ENCODE results near the gene ATF6. TPM values are rescaled to one million over a fixed set of nuclear protein-coding genes. Genes with fewer than 3 reads are reported as not detected.
"Not testable (repeated sequence)": the region's sequence is repeated elsewhere in the genome, so short reads cannot be mapped to it uniquely, and the experiment has no call there.

The ATF6 gene
- total and polyA plus RNA-seq, 2 of the 4 experiments (the other 2 are of a cell fraction): 12.2 to 17.6 TPM

- H2BK15ac ChIP-seq (ENCODE audit: low read depth, low read length); H3K18ac ChIP-seq (ENCODE audit: low read depth, low read length); H3K4me3 ChIP-seq (ENCODE audit: insufficient read depth, low read depth, low read length); CTCF ChIA-PET; H4K20me1 ChIP-seq (ENCODE audit: insufficient read depth, low read length); H3K56ac ChIP-seq (ENCODE audit: extremely low read depth, insufficient read depth, low read length); H4K5ac ChIP-seq (ENCODE audit: low read depth, low read length); H3K9me3 ChIP-seq (ENCODE audit: control insufficient read depth, insufficient read depth, low read length); BruUV-seq (replicated peaks); H3K36me3 ChIP-seq (ENCODE audit: control insufficient read depth, insufficient read depth, low read length); H3K27me3 ChIP-seq (ENCODE audit: control insufficient read depth, insufficient read depth, low read length); H3K9me1 ChIP-seq (ENCODE audit: insufficient read depth, low read length); H3K9ac ChIP-seq (ENCODE audit: low read depth, low read length); H3K23ac ChIP-seq (ENCODE audit: low read depth, low read length); H3K4ac ChIP-seq (ENCODE audit: low read depth, low read length); POLR2A ChIA-PET (ENCODE audit: unreplicated experiment); H2BK120ac ChIP-seq (ENCODE audit: low read depth, low read length); H2AFZ ChIP-seq (replicated peaks; ENCODE audit: low read length, poor library complexity); in situ Hi-C loops (cut with MboI; ENCODE audit: low sequenced_read_pairs); ATAC-seq (ENCODE audit: low read depth); H3K14ac ChIP-seq (replicated peaks; ENCODE audit: low read depth, low read length); H2AK9ac ChIP-seq (replicated peaks; ENCODE audit: low read depth, low read length, poor library complexity); H2AK5ac ChIP-seq (ENCODE audit: low read depth, low read length); dilution Hi-C loops (cut with HindIII; ENCODE audit: low sequenced_read_pairs, unreplicated experiment); H2BK5ac ChIP-seq (ENCODE audit: low read depth, low read length, poor library complexity, severe bottlenecking); H4K91ac ChIP-seq (ENCODE audit: insufficient read depth, low read depth, low read length); H3K4me1 ChIP-seq (ENCODE audit: control insufficient read depth, insufficient read depth, low read length); H3K4me2 ChIP-seq (ENCODE audit: low read depth, low read length); H4K8ac ChIP-seq (ENCODE audit: low read depth in 2 of 2, low read length in 2 of 2); H2BK20ac ChIP-seq (ENCODE audit: low read depth, low read length); H3K27ac ChIP-seq (ENCODE audit: insufficient read depth, low read length); DNase-seq: not testable (repeated sequence)
- 100% methylated on average over 2 of the region's 5 CpGs; no CpG with 5 or more reads in 1 of the 2 experiments for WGBS, 2 experiments (ENCODE audit: extremely low coverage in 2 of 2, insufficient read length in 1 of 2)
- intact Hi-C loops (cut with micrococcal nuclease): loop anchor here (10.0 kb wide), 1 partner anchor 755 kb away; no protein-coding TSS in a partner anchor
- peaks cover 9 to 52% of the 10 kb centered on the region in 2 experiments; a peak in 3 of 4 replicates for H3K79me1 ChIP-seq (ENCODE audit: low read depth in 1 of 2, low read length in 2 of 2)
Measured at GRCh38 chr1:161769673-161770045, 3.5 kb downstream of the ATF6 start.
